Caco-2 (cell line): ENCODE measurements around the gene CEP112. TPM values are rescaled to one million over a fixed set of nuclear protein-coding genes. Genes with fewer than 3 reads are reported as not detected.

Experiments used
- BruUV-seq: library from RNA; stranded (reverse); fragments of 400-500 nt; replicated peaks from 2 replicates; lab custom pipeline; 2021; lab: Mats Ljungman, UMichigan
- CTCF ChIA-PET: fragments of 300-600 bp; sonication (Branson Sonifier 250); formaldehyde crosslinking; loops from one replicate; lab custom pipeline; 2022; ENCODE audit warnings: antibody characterized with exemption; lab: Charles Lee
- POLR2A ChIA-PET: fragments of 300-600 bp; sonication (Branson Sonifier 250); formaldehyde crosslinking; loops from one replicate; lab custom pipeline; 2022; ENCODE audit warnings: antibody characterized with exemption; lab: Charles Lee
- DNase-seq, 2 experiments: peaks; one replicate each; pipeline versions ENCODE4 v3.0.0 to v3.0.0-alpha.2; 2020 to 2022
- H3K27me3 ChIP-seq: replicated peaks from 2 replicates; pipeline ENCODE4 v1.6.0; 2011; ENCODE audit warnings: low read length; ENCODE audit not compliant: control insufficient read depth, insufficient read depth
- H3K36me3 ChIP-seq: 2 replicates; pipeline ENCODE4 v1.5.1; 2011; ENCODE audit warnings: low read length; ENCODE audit not compliant: control insufficient read depth, insufficient read depth
- H3K4me1 ChIP-seq: fragments of 250-450 bp; sonication (Bioruptor Pico); 2 replicates; pipeline ENCODE4 v1.5.1; 2020; ENCODE audit warnings: mild to moderate bottlenecking
- H3K4me3 ChIP-seq: 2 replicates; pipeline ENCODE4 v1.5.1; 2011; ENCODE audit warnings: low read depth, mild to moderate bottlenecking, control low read depth, low read length
- H3K9me3 ChIP-seq: fragments of 250-450 bp; sonication (Bioruptor Pico); 2 replicates; pipeline ENCODE4 v1.5.1; 2020; ENCODE audit warnings: mild to moderate bottlenecking, moderate library complexity
- H3K27ac Mint-ChIP-seq: one replicate; pipeline ENCODE4 v1.8.0; 2022; ENCODE audit warnings: mixed read lengths; ENCODE audit not compliant: unreplicated experiment
- H3K27me3 Mint-ChIP-seq: one replicate; pipeline ENCODE4 v1.8.0; 2022; ENCODE audit warnings: mixed read lengths; ENCODE audit not compliant: insufficient read depth, unreplicated experiment
- H3K36me3 Mint-ChIP-seq: one replicate; pipeline ENCODE4 v1.8.0; 2022; ENCODE audit warnings: mild to moderate bottlenecking, mixed read lengths; ENCODE audit not compliant: insufficient read depth, unreplicated experiment
- H3K4me1 Mint-ChIP-seq: one replicate; pipeline ENCODE4 v1.8.0; 2022; ENCODE audit warnings: low read depth, mixed read lengths; ENCODE audit not compliant: unreplicated experiment
- H3K4me3 Mint-ChIP-seq: one replicate; pipeline ENCODE4 v1.8.0; 2022; ENCODE audit warnings: mild to moderate bottlenecking, moderate library complexity, mixed read lengths; ENCODE audit not compliant: unreplicated experiment
- H3K9me3 Mint-ChIP-seq: one replicate; pipeline ENCODE4 v1.8.0; 2022; ENCODE audit warnings: mixed read lengths; ENCODE audit not compliant: unreplicated experiment
- CTCF ChIP-seq, 2 experiments: fragments of 200-600 bp in 1 of 2; IDR thresholded peaks; 1 replicate in 1 of 2; 2 replicates in 1 of 2; pipeline versions ENCODE4 v1.5.1 to v1.8.0; 2011 to 2022; ENCODE audit warnings: antibody characterized with exemption in 1 of 2, control low read depth in 1 of 2, inconsistent platforms in 1 of 2, low read depth in 1 of 2, low read length in 1 of 2, mild to moderate bottlenecking in 1 of 2, moderate library complexity in 1 of 2; ENCODE audit not compliant: insufficient read depth in 1 of 2, severe bottlenecking in 1 of 2, unreplicated experiment in 1 of 2
- intact Hi-C: fragments of 100-400 bp; cut with micrococcal nuclease; formaldehyde crosslinking; loops from one replicate; pipeline ENCODE4 v1.10.0; 2022; ENCODE audit not compliant: unreplicated experiment
- total RNA-seq: library from RNA; stranded (reverse); gene quantifications from 2 replicates; pipeline ENCODE4 v1.2.3, GENCODE V29; 2022

Gene CEP112
- total RNA-seq, 1 experiment from 2014 or later = 4.7 TPM

- peaks cover 33% of the 10 kb centered on the region for H3K4me1 ChIP-seq
- TF ChIP-seq CTCF (IDR thresholded peaks at IDR 0.05; ENCODE audit: insufficient read depth in 1 of 2, low read depth in 1 of 2, low read length in 1 of 2, severe bottlenecking in 1 of 2, unreplicated experiment in 1 of 2) = no peak
- Mint-ChIP-seq H3K27ac (peak overlapping the region; percentile 39), H3K9me3 (no peaks in the 10 kb centered on the region), H3K4me3 (peak overlapping the region; percentile 62), H3K36me3 (no peaks in the 10 kb centered on the region), H3K4me1 (peaks cover 36% of the 10 kb centered on the region), H3K27me3 (no peaks in the 10 kb centered on the region)
- intact Hi-C loops = loop anchor here (1.0 to 2.0 kb wide), 2 partner anchors 39 to 40 kb away; no protein-coding TSS in a partner anchor
- no peaks in the 10 kb centered on the region for H3K27me3 ChIP-seq
- POLR2A ChIA-PET = no interaction called here
- BruUV-seq = no TSS peak
- H3K4me3 ChIP-seq = no peak overlapping the region
- H3K36me3 ChIP-seq = no peaks in the 10 kb centered on the region
- DNase-seq = peak; percentile 57 to 58
- no peaks in the 10 kb centered on the region for H3K9me3 ChIP-seq
- CTCF ChIA-PET = no interaction called here
These were observed 563.9 kb downstream of the CEP112 start for GRCh38 chr17:65627891-65628643.

GRCh38 chr17:65627108-65627507 lies 564.8 kb downstream of the CEP112 start:
- peaks cover 36% of the 10 kb centered on the region for H3K4me1 Mint-ChIP-seq
- H3K36me3 Mint-ChIP-seq = no peaks in the 10 kb centered on the region
- H3K4me3 ChIP-seq = no peak overlapping the region
- H3K36me3 ChIP-seq = no peaks in the 10 kb centered on the region
- H3K4me3 Mint-ChIP-seq = no peak overlapping the region
- CTCF ChIA-PET = no interaction called here
- H3K27me3 Mint-ChIP-seq = no peaks in the 10 kb centered on the region
- intact Hi-C loops = no loop called here
- H3K9me3 Mint-ChIP-seq = no peaks in the 10 kb centered on the region
- BruUV-seq = no TSS peak
- peak overlapping the region; percentile 36 for H3K27ac Mint-ChIP-seq
- POLR2A ChIA-PET = interaction anchor here (0.6 kb wide), 1 partner anchor 74 kb away, joined by 8 read pairs; no protein-coding TSS in a partner anchor
- DNase-seq = no peak
- H3K27me3 ChIP-seq = no peaks in the 10 kb centered on the region
- H3K9me3 ChIP-seq = no peaks in the 10 kb centered on the region
- peaks cover 33% of the 10 kb centered on the region for H3K4me1 ChIP-seq
- no peak for TF ChIP-seq CTCF (IDR thresholded peaks at IDR 0.05; ENCODE audit: insufficient read depth in 1 of 2, low read depth in 1 of 2, low read length in 1 of 2, severe bottlenecking in 1 of 2, unreplicated experiment in 1 of 2)

- H3K4me3 ChIP-seq = no peak overlapping the region
- BruUV-seq = no TSS peak
- H3K9me3 ChIP-seq = no peaks in the 10 kb centered on the region
- ChIA-PET CTCF (no interaction called here), POLR2A (no interaction called here)
- no peak for TF ChIP-seq CTCF (IDR thresholded peaks at IDR 0.05; ENCODE audit: insufficient read depth in 1 of 2, low read depth in 1 of 2, low read length in 1 of 2, severe bottlenecking in 1 of 2, unreplicated experiment in 1 of 2)
- peaks cover 33% of the 10 kb centered on the region for H3K4me1 ChIP-seq
- no peaks in the 10 kb centered on the region for H3K36me3 Mint-ChIP-seq
- H3K27me3 ChIP-seq = no peaks in the 10 kb centered on the region
- no peaks in the 10 kb centered on the region for H3K27me3 Mint-ChIP-seq
- no peak overlapping the region for H3K27ac Mint-ChIP-seq
- no peaks in the 10 kb centered on the region for H3K36me3 ChIP-seq
- H3K4me3 Mint-ChIP-seq = no peak overlapping the region
- intact Hi-C loops = no loop called here
- peaks cover 36% of the 10 kb centered on the region for H3K4me1 Mint-ChIP-seq
- DNase-seq = no peak
- no peaks in the 10 kb centered on the region for H3K9me3 Mint-ChIP-seq
These were observed 565.5 kb downstream of the CEP112 start for GRCh38 chr17:65626451-65626850.
